A549 (cell line): ENCODE data around the gene TBXT. TPM values are rescaled to one million over a fixed set of nuclear protein-coding genes. Genes with fewer than 3 reads are reported as not detected.
"Not testable (repeated sequence)": the region's sequence is repeated elsewhere in the genome, so short reads cannot be mapped to it uniquely, and the experiment has no call there.

ENCODE experiments used
- ATAC-seq, 2 experiments: fragments of 200-7000 bp in 1 of 2; fragments of >200 bp in 1 of 2; cut with Nextera tagmentation in 1 of 2; cut with Tn5 transposase in 1 of 2; 3 replicates each; pipeline versions ENCODE4 v1.8.0 to v1.9.1; 2018 to 2020; ENCODE audit warnings: mild to moderate bottlenecking in 1 of 2, moderate library complexity in 1 of 2
- CTCF ChIA-PET: fragments of 300-600 bp; sonication (Branson Sonifier 250); formaldehyde crosslinking; extraction: SDS; loops from one replicate; lab custom pipeline; 2021; ENCODE audit warnings: antibody characterized with exemption, inconsistent platforms; lab: Yijun Ruan, JAX
- POLR2A ChIA-PET: fragments of 350-600 bp; formaldehyde crosslinking; extraction: SDS; loops from one replicate; lab custom pipeline; 2021; ENCODE audit warnings: antibody characterized with exemption, inconsistent platforms; lab: Yijun Ruan, JAX
- DNase-seq, 2 experiments: peaks; one replicate each; pipeline versions ENCODE4 v3.0.0 to v3.0.0-alpha.2; 2011 to 2016; ENCODE audit warnings: low read depth in 1 of 2, low spot score in 1 of 2
- FAIRE-seq: peaks from 2 replicates; lab custom pipeline; 2011; peaks lifted over from hg19 to GRCh38; lab: Jason Lieb, UNC
- H3K27ac ChIP-seq, 2 experiments: fragments of >200 bp; sonication (Bioruptor Twin); formaldehyde crosslinking; 3 replicates each; pipeline ENCODE4 v1.5.1; 2016 to 2017
- H3K4me1 ChIP-seq: fragments of >200 bp; sonication (Bioruptor Twin); formaldehyde crosslinking; 3 replicates; pipeline ENCODE4 v1.6.1; 2016
- H3K4me2 ChIP-seq: fragments of >200 bp; sonication (Bioruptor Twin); formaldehyde crosslinking; 3 replicates; pipeline ENCODE4 v1.6.1; 2016
- H3K4me3 ChIP-seq: fragments of >200 bp; sonication (Bioruptor Twin); formaldehyde crosslinking; 3 replicates; pipeline ENCODE4 v1.5.1; 2016
- H3K9me3 ChIP-seq: fragments of >200 bp; sonication (Bioruptor Twin); formaldehyde crosslinking; 3 replicates; pipeline ENCODE4 v1.6.1; 2016
- ATOH8 ChIP-seq: fragments of 250-450 bp; sonication (Bioruptor Pico); IDR thresholded peaks from 2 replicates; pipeline ENCODE4 v1.5.0; 2020; ENCODE audit warnings: low read depth, mild to moderate bottlenecking, moderate library complexity
- BHLHE40 ChIP-seq: IDR thresholded peaks from 2 replicates; pipeline ENCODE4 v1.6.1; 2012; ENCODE audit warnings: low read depth, low read length, inconsistent platforms
- CHD4 ChIP-seq: fragments of 200-600 bp; sonication (generic); IDR thresholded peaks from 2 replicates; pipeline ENCODE4 v1.6.1; 2016; ENCODE audit warnings: antibody characterized with exemption, mild to moderate bottlenecking, borderline replicate concordance
- E2F6 ChIP-seq: IDR thresholded peaks from 2 replicates; pipeline ENCODE4 v1.6.1; 2012; ENCODE audit warnings: low read depth, borderline replicate concordance
- EHMT2 ChIP-seq: fragments of 200-600 bp; sonication (generic); IDR thresholded peaks from 2 replicates; pipeline ENCODE4 v1.6.1; 2016; ENCODE audit warnings: antibody characterized with exemption, low read depth, mild to moderate bottlenecking, moderate library complexity
- FOSL2 ChIP-seq, 2 experiments: fragments of 450-650 bp in 1 of 2; fragments of >200 bp in 1 of 2; sonication (Bioruptor Twin) in 1 of 2; formaldehyde crosslinking; IDR thresholded peaks; 2 replicates each; pipeline versions ENCODE4 v1.5.0 to v1.6.1; 2016 to 2020; ENCODE audit warnings: mild to moderate bottlenecking in 1 of 2, moderate library complexity in 1 of 2
- FOXS1 ChIP-seq: fragments of 250-450 bp; sonication (Bioruptor Pico); IDR thresholded peaks from 2 replicates; pipeline ENCODE4 v1.5.0; 2020; ENCODE audit warnings: mild to moderate bottlenecking, moderate library complexity
- GATA3 ChIP-seq: IDR thresholded peaks from 2 replicates; pipeline ENCODE4 v1.6.1; 2012; ENCODE audit warnings: borderline replicate concordance
- HOXA7 ChIP-seq: fragments of 250-450 bp; sonication (Bioruptor Pico); IDR thresholded peaks from 2 replicates; pipeline ENCODE4 v1.5.0; 2020; ENCODE audit warnings: mild to moderate bottlenecking, moderate library complexity
- HOXB5 ChIP-seq: fragments of 250-450 bp; sonication (Bioruptor Pico); IDR thresholded peaks from 2 replicates; pipeline ENCODE4 v1.5.0; 2020; ENCODE audit warnings: mild to moderate bottlenecking, moderate library complexity
- JUN ChIP-seq, 2 experiments: fragments of >200 bp; sonication (Bioruptor Twin); formaldehyde crosslinking; IDR thresholded peaks; 2 replicates in 1 of 2; 3 replicates in 1 of 2; pipeline ENCODE4 v1.6.1; 2016 to 2017
- JUNB ChIP-seq: fragments of >200 bp; sonication (Bioruptor Twin); formaldehyde crosslinking; IDR thresholded peaks from 2 replicates; pipeline ENCODE4 v1.6.1; 2016
- MAX ChIP-seq: IDR thresholded peaks from 2 replicates; pipeline ENCODE4 v1.6.1; 2012
- NFE2L2 ChIP-seq: fragments of 150-350 bp; conservative IDR thresholded peaks from 2 replicates; pipeline ENCODE4 v1.6.1; 2014; ENCODE audit warnings: low read length
- NPAS2 ChIP-seq: fragments of 250-450 bp; sonication (Bioruptor Pico); IDR thresholded peaks from 2 replicates; pipeline ENCODE4 v1.8.0; 2022; ENCODE audit warnings: mild to moderate bottlenecking, moderate library complexity, borderline replicate concordance
- NR3C1 ChIP-seq: fragments of >200 bp; sonication (Bioruptor Twin); formaldehyde crosslinking; IDR thresholded peaks from 3 replicates; pipeline ENCODE4 v1.6.1; 2017
- PHF8 ChIP-seq: fragments of 200-600 bp; sonication (generic); IDR thresholded peaks from 2 replicates; pipeline ENCODE4 v1.6.1; 2016; ENCODE audit warnings: low read depth, mild to moderate bottlenecking, antibody characterized with exemption, moderate library complexity, borderline replicate concordance
- RAD21 ChIP-seq, 2 experiments: fragments of >200 bp in 1 of 2; sonication (Bioruptor Twin) in 1 of 2; formaldehyde crosslinking in 1 of 2; IDR thresholded peaks in 1 of 2; conservative IDR thresholded peaks in 1 of 2; 2 replicates in 1 of 2; 3 replicates in 1 of 2; pipeline ENCODE4 v1.6.1; 2012 to 2018; ENCODE audit warnings: inconsistent platforms in 1 of 2
- REST ChIP-seq: fragments of 200-600 bp; sonication (generic); IDR thresholded peaks from 2 replicates; pipeline ENCODE4 v1.6.1; 2016; ENCODE audit warnings: antibody characterized with exemption, mild to moderate bottlenecking, moderate library complexity
- RNF2 ChIP-seq: fragments of 200-600 bp; sonication (generic); IDR thresholded peaks from 2 replicates; pipeline ENCODE4 v1.6.1; 2016; ENCODE audit warnings: low read depth, mild to moderate bottlenecking, antibody characterized with exemption, moderate library complexity, borderline replicate concordance
- SREBF2 ChIP-seq: fragments of 450-650 bp; IDR thresholded peaks from 2 replicates; pipeline ENCODE4 v1.6.1; 2014; ENCODE audit warnings: mild to moderate bottlenecking, moderate library complexity
- TFCP2L1 ChIP-seq: fragments of 250-450 bp; sonication (Bioruptor Pico); IDR thresholded peaks from 2 replicates; pipeline ENCODE4 v1.5.0; 2021; ENCODE audit warnings: mild to moderate bottlenecking
- TP53 ChIP-seq: fragments of 250-450 bp; sonication (Bioruptor Pico); IDR thresholded peaks from 2 replicates; pipeline ENCODE4 v1.5.0; 2021; ENCODE audit warnings: mild to moderate bottlenecking, moderate library complexity
- ZFP36 ChIP-seq: fragments of 450-650 bp; IDR thresholded peaks from 2 replicates; pipeline ENCODE4 v1.6.1; 2014; ENCODE audit warnings: borderline replicate concordance; ENCODE audit not compliant: partially characterized antibody
- ZNF302 ChIP-seq: fragments of 250-450 bp; sonication (Bioruptor Pico); IDR thresholded peaks from 2 replicates; pipeline ENCODE4 v1.9.0; 2021; ENCODE audit warnings: inconsistent platforms, mild to moderate bottlenecking, moderate library complexity
- WGBS: methylation state at CpG from one replicate; pipeline ENCODE4 v1.1.6; 2017; ENCODE audit errors: missing lambda C conversion rate; 5-methylcytosine and 5-hydroxymethylcytosine counted together
- polyA plus RNA-seq, 4 experiments: library from polyadenylated mRNA; depleted of rRNA in 3 of 4; stranded (reverse); fragments of >200 nt; fragmentation: RNase III in 1 of 4; extraction: RNeasy Plus Mini Kit Qiagen cat#74134 plus additional on column Dnase treatment in 1 of 4; gene quantifications; 2 replicates in 3 of 4; 3 replicates in 1 of 4; pipeline ENCODE4 v1.2.3, GENCODE V29; 2011 to 2017

Gene TBXT
- polyA plus RNA-seq, 2 of the 4 experiments (the other 2 are of a cell fraction) = not detected

- TF ChIP-seq ZFP36 (no peak), SREBF2 (no peak), FOXS1 (CRISPR knock-in tag) (no peak), TP53 (no peak), ZNF302 (CRISPR knock-in tag) (no peak), JUNB (no peak), HOXA7 (CRISPR knock-in tag) (no peak), PHF8 (no peak), JUN (IDR thresholded peaks at IDR 0.05) (no peak), E2F6 (no peak), NPAS2 (CRISPR knock-in tag) (no peak), EHMT2 (no peak), MAX (no peak)
These were observed 24.6 kb downstream of the TBXT start (continued) for GRCh38 chr6:166143011-166143410.

GRCh38 chr6:166127624-166128472 is 39.8 kb downstream of the TBXT start:
- no peak for TF ChIP-seq HOXB5 (CRISPR knock-in tag)
- TF ChIP-seq TFCP2L1 (CRISPR knock-in tag) = no peak
- TF ChIP-seq E2F6 = no peak
- no peak for TF ChIP-seq RNF2
- TF ChIP-seq GATA3 = no peak
- no peak for TF ChIP-seq NR3C1
- TF ChIP-seq TP53 = no peak
- TF ChIP-seq REST = no peak
- TF ChIP-seq BHLHE40 = no peak
- no peak for TF ChIP-seq HOXA7 (CRISPR knock-in tag)
- no peak for TF ChIP-seq ATOH8
- TF ChIP-seq RAD21 (conservative IDR thresholded peaks at IDR 0.05 in 1 of 2, IDR thresholded peaks at IDR 0.05 in 1 of 2) = no peak
- TF ChIP-seq CHD4 = no peak
- no peak for TF ChIP-seq NFE2L2
- no peak for TF ChIP-seq NPAS2 (CRISPR knock-in tag)
- no peak for TF ChIP-seq FOSL2 (IDR thresholded peaks at IDR 0.05)
- no peak for TF ChIP-seq FOSL2 (CRISPR knock-in tag; IDR thresholded peaks at IDR 0.05)

GRCh38 chr6:166123115-166123514 is 44.5 kb downstream of the TBXT start:
- ATAC-seq, H3K4me3 ChIP-seq, H3K27ac ChIP-seq, POLR2A ChIA-PET, H3K4me1 ChIP-seq, CTCF ChIA-PET, DNase-seq, H3K9me3 ChIP-seq, H3K4me2 ChIP-seq, FAIRE-seq: not testable (repeated sequence)
- 61% methylated on average over 9 of the region's 9 CpGs for WGBS

More at GRCh38 chr6:166127624-166128472, 39.8 kb downstream of the TBXT start:
- ATAC-seq (no peak), DNase-seq (no peak), FAIRE-seq (no peak)
- peaks cover 4% of the 10 kb centered on the region; the same call in 1 of the 3 replicates for H3K9me3 ChIP-seq
- H3K4me3 ChIP-seq = no peak overlapping the region
- H3K27ac ChIP-seq = no peak overlapping the region
- WGBS = 49% methylated on average over 13 of the region's 13 CpGs
- POLR2A ChIA-PET = no interaction called here
- H3K4me1 ChIP-seq = no peaks in the 10 kb centered on the region
- no peak overlapping the region for H3K4me2 ChIP-seq
- CTCF ChIA-PET = interaction anchor here (0.7 kb wide), 1 partner anchor 114 kb away, joined by 3 read pairs; no protein-coding TSS in a partner anchor
